Endothelial cell of umbilical vein (primary cell): ENCODE data around the gene MDP1. TPM values are rescaled to one million over a fixed set of nuclear protein-coding genes. Genes with fewer than 3 reads are reported as not detected.

Source experiments
- BruUV-seq: library from RNA; stranded (reverse); fragments of 400-500 nt; replicated peaks from 2 replicates; lab custom pipeline; 2021; lab: Mats Ljungman, UMichigan
- CTCF ChIA-PET: fragments of 300-600, 350-600 bp; sonication (Branson Sonifier 250); formaldehyde crosslinking; loops from one replicate; lab custom pipeline; 2021; ENCODE audit warnings: antibody characterized with exemption, inconsistent platforms; lab: Charles Lee
- POLR2A ChIA-PET: fragments of 300-600, 350-600 bp; sonication (Branson Sonifier 250); formaldehyde crosslinking; loops from one replicate; lab custom pipeline; 2021; ENCODE audit warnings: antibody characterized with exemption, inconsistent platforms; lab: Charles Lee
- DNase-seq: peaks from one replicate; pipeline ENCODE4 v3.0.0-alpha.2; 2011; ENCODE audit warnings: low read depth, low spot score
- FAIRE-seq: peaks from 2 replicates; lab custom pipeline; 2011; peaks lifted over from hg19 to GRCh38; lab: Jason Lieb, UNC
- H2AFZ ChIP-seq: 2 replicates; pipeline ENCODE4 v1.6.0; 2012; ENCODE audit warnings: low read depth, low read length, control low read depth, inconsistent platforms
- H3K27ac ChIP-seq: 2 replicates; pipeline ENCODE4 v1.5.1; 2011; ENCODE audit warnings: low read depth, mild to moderate bottlenecking, control low read depth, low read length, moderate library complexity; ENCODE audit not compliant: insufficient read depth
- H3K27me3 ChIP-seq, 2 experiments: 2 replicates each; pipeline versions ENCODE4 v1.6.0 to v1.6.1; 2011; ENCODE audit warnings: low read length in 2 of 2, mixed read lengths in 1 of 2; ENCODE audit not compliant: control insufficient read depth in 2 of 2, insufficient read depth in 2 of 2
- H3K36me3 ChIP-seq, 2 experiments: 2 replicates in 1 of 2; 3 replicates in 1 of 2; pipeline ENCODE4 v1.5.1; 2011; ENCODE audit warnings: low read length in 2 of 2, mild to moderate bottlenecking in 1 of 2, moderate library complexity in 1 of 2; ENCODE audit not compliant: control insufficient read depth in 2 of 2, insufficient read depth in 2 of 2; ENCODE audit errors: extremely low read depth in 1 of 2
- H3K4me1 ChIP-seq: 3 replicates; pipeline ENCODE4 v1.5.1; 2011; ENCODE audit warnings: mild to moderate bottlenecking, low read length; ENCODE audit not compliant: control insufficient read depth, insufficient read depth; ENCODE audit errors: extremely low read depth
- H3K4me2 ChIP-seq: 2 replicates; pipeline ENCODE4 v1.6.1; 2011; ENCODE audit warnings: low read length, control low read depth, mixed read lengths; ENCODE audit not compliant: insufficient read depth
- H3K4me3 ChIP-seq, 3 experiments: fragments of 200-600 bp in 1 of 3; sonication (generic), shearing (Covaris generic) in 1 of 3; replicated peaks in 1 of 3; 2 replicates each; pipeline ENCODE4 v1.5.1; 2011 to 2016; ENCODE audit warnings: control low read depth in 3 of 3, low read length in 3 of 3, mild to moderate bottlenecking in 2 of 3, inconsistent platforms in 1 of 3, low read depth in 1 of 3, moderate library complexity in 1 of 3; ENCODE audit not compliant: insufficient read depth in 1 of 3
- H3K79me2 ChIP-seq: 2 replicates; pipeline ENCODE4 v1.6.0; 2012; ENCODE audit warnings: low read length, inconsistent platforms; ENCODE audit not compliant: control insufficient read depth, insufficient read depth
- H3K9ac ChIP-seq: replicated peaks from 2 replicates; pipeline ENCODE3; 2011; ENCODE audit warnings: low read length, control low read depth; ENCODE audit not compliant: insufficient read depth; ENCODE audit errors: extremely low read depth
- H3K9me1 ChIP-seq: replicated peaks from 3 replicates; pipeline ENCODE4 v1.6.0; 2011; ENCODE audit warnings: mild to moderate bottlenecking, low read length; ENCODE audit not compliant: control insufficient read depth, insufficient read depth; ENCODE audit errors: extremely low read depth
- H3K9me3 ChIP-seq: replicated peaks from 2 replicates; pipeline ENCODE4 v1.5.1; 2012; ENCODE audit warnings: low read length, inconsistent platforms; ENCODE audit not compliant: control insufficient read depth, insufficient read depth
- H4K20me1 ChIP-seq: replicated peaks from 2 replicates; pipeline ENCODE3; 2011; ENCODE audit warnings: mild to moderate bottlenecking, low read length; ENCODE audit not compliant: control insufficient read depth, insufficient read depth; ENCODE audit errors: extremely low read depth
- EZH2 ChIP-seq: IDR thresholded peaks from 2 replicates; pipeline ENCODE4 v1.6.1; 2012; ENCODE audit warnings: borderline replicate concordance, low read depth, mild to moderate bottlenecking, moderate library complexity, low read length, inconsistent platforms; ENCODE audit not compliant: severe bottlenecking
- FOS ChIP-seq: IDR thresholded peaks from 2 replicates; pipeline ENCODE4 v1.6.1; 2011; ENCODE audit warnings: mild to moderate bottlenecking, low read length, moderate library complexity, borderline replicate concordance; ENCODE audit not compliant: insufficient read depth
- GATA2 ChIP-seq: IDR thresholded peaks from 2 replicates; pipeline ENCODE4 v1.7.0; 2011; ENCODE audit warnings: low read depth, mild to moderate bottlenecking, moderate library complexity, mixed read lengths, low read length; ENCODE audit not compliant: insufficient read length, insufficient read depth
- JUN ChIP-seq: IDR thresholded peaks from 2 replicates; pipeline ENCODE4 v1.6.1; 2011; ENCODE audit warnings: borderline replicate concordance, low read depth; ENCODE audit not compliant: insufficient read length, insufficient read depth
- MYC ChIP-seq: IDR thresholded peaks from one replicate; pipeline ENCODE4 v1.6.1; 2011; ENCODE audit warnings: mild to moderate bottlenecking, low read depth, low read length
- POLR2A ChIP-seq: IDR thresholded peaks from 2 replicates; pipeline ENCODE4 v1.6.1; 2012; ENCODE audit warnings: low read depth, mild to moderate bottlenecking, control low read depth, low read length
- POLR2AphosphoS5 ChIP-seq: IDR thresholded peaks from 2 replicates; pipeline ENCODE4 v1.6.1; 2012; ENCODE audit warnings: low read depth, mild to moderate bottlenecking, control low read depth, low read length, moderate library complexity; ENCODE audit not compliant: insufficient read depth
- dilution Hi-C: fragments of 300-500 bp; cut with MboI; formaldehyde crosslinking; loops from one replicate; pipeline ENCODE4 v1.15.0; 2019; ENCODE audit warnings: low sequenced_read_pairs; ENCODE audit not compliant: extremely low pct_ligation_motif_present
- intact Hi-C: fragments of 100-400 bp; cut with micrococcal nuclease; formaldehyde crosslinking; loops from one replicate; pipeline ENCODE4 v1.10.0; 2022
- polyA plus RNA-seq, 4 experiments: library from polyadenylated mRNA; depleted of rRNA in 3 of 4; stranded (reverse) in 3 of 4; unstranded in 1 of 4; fragments of >200 nt; gene quantifications; 2 replicates each; pipeline versions ENCODE4 v1.2.1 to v1.2.3, GENCODE V29; 2011 to 2012; ENCODE audit warnings: missing spikeins in 1 of 4
- total RNA-seq: library from RNA; stranded (reverse); gene quantifications from 2 replicates; pipeline ENCODE4 v1.2.3, GENCODE V29; 2021
- TF ChIP-seq, protein P1 (sequence below), 2 donors: IDR thresholded peaks; 1 replicate in 1 of 2; 2 replicates in 1 of 2; pipeline ENCODE4 v1.5.1; 2011; ENCODE audit warnings: low read length in 2 of 2, mild to moderate bottlenecking in 2 of 2, moderate library complexity in 2 of 2, control low read depth in 1 of 2, inconsistent platforms in 1 of 2, low read depth in 1 of 2; ENCODE audit not compliant: insufficient read depth in 1 of 2; ENCODE audit errors: extremely low read depth in 1 of 2
- TF ChIP-seq, protein P2 (sequence below): IDR thresholded peaks from 2 replicates; pipeline ENCODE4 v1.6.1; 2011; ENCODE audit not compliant: insufficient read depth, insufficient read length

The MDP1 gene
- total and polyA plus RNA-seq, 2 donors (not counting 3 experiments of a cell fraction or from before 2014, with no cell fraction given) = 8.1 to 22.7 TPM

GRCh38 chr14:24259282-24260025, 43.6 kb upstream of the MDP1 start:
- BruUV-seq = no TSS peak
- dilution Hi-C loops = no loop called here

More at GRCh38 chr14:24259282-24260025, 43.6 kb upstream of the MDP1 start:
- Histone ChIP-seq H3K9ac (no peak overlapping the region), H2AFZ (no peak overlapping the region), H4K20me1 (no peaks in the 10 kb centered on the region), H3K9me3 (no peaks in the 10 kb centered on the region), H3K79me2 (no peaks in the 10 kb centered on the region), H3K4me3 (no peak overlapping the region), H3K36me3 (no peaks in the 10 kb centered on the region), H3K4me1 (no peaks in the 10 kb centered on the region), H3K27ac (no peak overlapping the region), H3K9me1 (no peaks in the 10 kb centered on the region), H3K4me2 (no peak overlapping the region), H3K27me3 (no peaks in the 10 kb centered on the region)
- ChIA-PET POLR2A (no interaction called here), CTCF (interaction anchor here (1.0 kb wide), 1 partner anchor 17 kb away, joined by 3 read pairs; the partner anchor contains the start of gene TINF2)
- FAIRE-seq (no peak), DNase-seq (no peak)
- no peak for TF ChIP-seq EZH2
- TF ChIP-seq, protein P1, sequence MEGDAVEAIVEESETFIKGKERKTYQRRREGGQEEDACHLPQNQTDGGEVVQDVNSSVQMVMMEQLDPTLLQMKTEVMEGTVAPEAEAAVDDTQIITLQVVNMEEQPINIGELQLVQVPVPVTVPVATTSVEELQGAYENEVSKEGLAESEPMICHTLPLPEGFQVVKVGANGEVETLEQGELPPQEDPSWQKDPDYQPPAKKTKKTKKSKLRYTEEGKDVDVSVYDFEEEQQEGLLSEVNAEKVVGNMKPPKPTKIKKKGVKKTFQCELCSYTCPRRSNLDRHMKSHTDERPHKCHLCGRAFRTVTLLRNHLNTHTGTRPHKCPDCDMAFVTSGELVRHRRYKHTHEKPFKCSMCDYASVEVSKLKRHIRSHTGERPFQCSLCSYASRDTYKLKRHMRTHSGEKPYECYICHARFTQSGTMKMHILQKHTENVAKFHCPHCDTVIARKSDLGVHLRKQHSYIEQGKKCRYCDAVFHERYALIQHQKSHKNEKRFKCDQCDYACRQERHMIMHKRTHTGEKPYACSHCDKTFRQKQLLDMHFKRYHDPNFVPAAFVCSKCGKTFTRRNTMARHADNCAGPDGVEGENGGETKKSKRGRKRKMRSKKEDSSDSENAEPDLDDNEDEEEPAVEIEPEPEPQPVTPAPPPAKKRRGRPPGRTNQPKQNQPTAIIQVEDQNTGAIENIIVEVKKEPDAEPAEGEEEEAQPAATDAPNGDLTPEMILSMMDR (IDR thresholded peaks at IDR 0.05; ENCODE audit: extremely low read depth in 1 of 2, insufficient read depth in 1 of 2, low read depth in 1 of 2, low read length in 2 of 2) = no peak
- no peak for TF ChIP-seq FOS
- TF ChIP-seq, protein P2, sequence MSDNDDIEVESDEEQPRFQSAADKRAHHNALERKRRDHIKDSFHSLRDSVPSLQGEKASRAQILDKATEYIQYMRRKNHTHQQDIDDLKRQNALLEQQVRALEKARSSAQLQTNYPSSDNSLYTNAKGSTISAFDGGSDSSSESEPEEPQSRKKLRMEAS = no peak
- no peak for TF ChIP-seq POLR2AphosphoS5
- no peak for TF ChIP-seq MYC
- TF ChIP-seq POLR2A = no peak
- no peak for TF ChIP-seq JUN
- TF ChIP-seq GATA2 = no peak
- intact Hi-C loops = no loop called here
